Measurements from ENCODE around the gene LLGL1. TPM values are rescaled to one million over a fixed set of nuclear protein-coding genes. Genes with fewer than 3 reads are reported as not detected.
A peak's percentile ranks its signal among the peaks of the same experiment; 100 is the strongest.
"Not testable (repeated sequence)": the region's sequence is repeated elsewhere in the genome, so short reads cannot be mapped to it uniquely, and the experiment has no call there.

The LLGL1 gene
- total RNA-seq, 2 donors from 2014 or later = 66.3 to 69.3 TPM

GRCh38 chr17:18213666-18214270 is 11.7 kb upstream of the LLGL1 start:
- Histone ChIP-seq H3K27me3 (ENCODE audit: control insufficient read depth, insufficient read depth, low read length, poor library complexity, severe bottlenecking) (no peaks in the 10 kb centered on the region), H3K4me3 (ENCODE audit: low read length) (no peak overlapping the region), H3K9me3 (ENCODE audit: control insufficient read depth, low read length) (no peaks in the 10 kb centered on the region), H3K27ac (ENCODE audit: low read depth, low read length) (no peak overlapping the region), H3K9ac (ENCODE audit: extremely low read depth, low read length, poor library complexity, severe bottlenecking) (no peak overlapping the region), H3K36me3 (ENCODE audit: control insufficient read depth, insufficient read depth, low read length) (peaks cover 21% of the 10 kb centered on the region), H3K4me1 (ENCODE audit: control insufficient read depth, insufficient read depth, low read length) (no peaks in the 10 kb centered on the region)
- Mint-ChIP-seq H3K4me1 (peaks cover under 1% of the 10 kb centered on the region), H3K9me3 (no peaks in the 10 kb centered on the region), H3K36me3 (ENCODE audit: low read depth) (peaks cover 19% of the 10 kb centered on the region), H3K27ac (peak overlapping the region; percentile 61), H3K27me3 (ENCODE audit: insufficient read depth) (no peaks in the 10 kb centered on the region), H3K4me3 (no peak overlapping the region)
- no peak for TF ChIP-seq CTCF (conservative IDR thresholded peaks at IDR 0.05)
- WGBS, 2 experiments (ENCODE audit: insufficient coverage in 1 of 2, insufficient read length in 1 of 2) = 85 to 87% methylated on average over 4 to 7 of the region's 7 CpGs
- no peak for DNase-seq

- not testable (repeated sequence) for H3K4me3 Mint-ChIP-seq; H3K9me3 Mint-ChIP-seq; H3K36me3 Mint-ChIP-seq (ENCODE audit: low read depth); H3K27me3 Mint-ChIP-seq (ENCODE audit: insufficient read depth); H3K4me1 Mint-ChIP-seq; DNase-seq; H3K36me3 ChIP-seq (ENCODE audit: control insufficient read depth, insufficient read depth, low read length); H3K9me3 ChIP-seq (ENCODE audit: control insufficient read depth, low read length); H3K4me1 ChIP-seq (ENCODE audit: control insufficient read depth, insufficient read depth, low read length); H3K27me3 ChIP-seq (ENCODE audit: control insufficient read depth, insufficient read depth, low read length, poor library complexity, severe bottlenecking); H3K9ac ChIP-seq (ENCODE audit: extremely low read depth, low read length, poor library complexity, severe bottlenecking); H3K27ac Mint-ChIP-seq; H3K4me3 ChIP-seq (ENCODE audit: low read length); H3K27ac ChIP-seq (ENCODE audit: low read depth, low read length)
- WGBS, 2 experiments (ENCODE audit: insufficient coverage in 1 of 2, insufficient read length in 1 of 2) = 89 to 91% methylated on average over 9 to 10 of the region's 11 CpGs
Measured at GRCh38 chr17:18216906-18217305, 8.5 kb upstream of the LLGL1 start.

GRCh38 chr17:18217412-18218015 is 7.9 kb upstream of the LLGL1 start:
- Histone ChIP-seq H3K27ac (ENCODE audit: low read depth, low read length) (no peak overlapping the region), H3K4me1 (ENCODE audit: control insufficient read depth, insufficient read depth, low read length) (no peaks in the 10 kb centered on the region), H3K4me3 (ENCODE audit: low read length) (no peak overlapping the region), H3K27me3 (ENCODE audit: control insufficient read depth, insufficient read depth, low read length, poor library complexity, severe bottlenecking) (no peaks in the 10 kb centered on the region), H3K36me3 (ENCODE audit: control insufficient read depth, insufficient read depth, low read length) (no peaks in the 10 kb centered on the region), H3K9ac (ENCODE audit: extremely low read depth, low read length, poor library complexity, severe bottlenecking) (no peak overlapping the region), H3K9me3 (ENCODE audit: control insufficient read depth, low read length) (no peaks in the 10 kb centered on the region)
- Mint-ChIP-seq H3K4me1 (peaks cover 3% of the 10 kb centered on the region), H3K27me3 (ENCODE audit: insufficient read depth) (no peaks in the 10 kb centered on the region), H3K27ac (no peak overlapping the region), H3K36me3 (ENCODE audit: low read depth) (no peaks in the 10 kb centered on the region), H3K4me3 (no peak overlapping the region), H3K9me3 (no peaks in the 10 kb centered on the region)
- DNase-seq = peak; percentile 98
- 22 to 23% methylated on average over 4 to 5 of the region's 6 CpGs for WGBS, 2 experiments (ENCODE audit: insufficient coverage in 1 of 2, insufficient read length in 1 of 2)
- peak; percentile 91 for TF ChIP-seq CTCF (conservative IDR thresholded peaks at IDR 0.05)

Measured in endodermal cell (in vitro differentiated cells).